ENCODE results near the gene OTX2. TPM values are rescaled to one million over a fixed set of nuclear protein-coding genes. Genes with fewer than 3 reads are reported as not detected.

OTX2 gene
- total RNA-seq, 2 donors from 2014 or later: not detected

- H3K36me3 Mint-ChIP-seq (ENCODE audit: low read depth): peaks cover 2% of the 10 kb centered on the region
- H3K4me3 Mint-ChIP-seq: no peak overlapping the region
- H3K27me3 Mint-ChIP-seq: peaks cover 68% of the 10 kb centered on the region
- no peak overlapping the region for H3K27ac Mint-ChIP-seq
- DNase-seq (no peak), ATAC-seq (no peak)
- H3K4me1 Mint-ChIP-seq: no peaks in the 10 kb centered on the region
- H3K9me3 ChIP-seq (ENCODE audit: control insufficient read depth, low read length, poor library complexity, severe bottlenecking): no peaks in the 10 kb centered on the region
Measured at GRCh38 chr14:56817396-56817921, 7.2 kb upstream of the OTX2 start.

- H3K27ac Mint-ChIP-seq: no peak overlapping the region
- DNase-seq: no peak
- no peak overlapping the region for H3K4me3 Mint-ChIP-seq
- H3K9me3 ChIP-seq (ENCODE audit: control insufficient read depth, low read length, poor library complexity, severe bottlenecking): no peaks in the 10 kb centered on the region
- peaks cover 2% of the 10 kb centered on the region for H3K36me3 Mint-ChIP-seq (ENCODE audit: low read depth)
- H3K4me1 Mint-ChIP-seq: no peaks in the 10 kb centered on the region
- ATAC-seq: no peak
- peaks cover 65% of the 10 kb centered on the region for H3K27me3 Mint-ChIP-seq
Measured at GRCh38 chr14:56816574-56817391, 6.5 kb upstream of the OTX2 start.

GRCh38 chr14:56815745-56816144 is 5.5 kb upstream of the OTX2 start:
- peaks cover 67% of the 10 kb centered on the region for H3K27me3 Mint-ChIP-seq
- no peak overlapping the region for H3K4me3 Mint-ChIP-seq
- H3K9me3 ChIP-seq (ENCODE audit: control insufficient read depth, low read length, poor library complexity, severe bottlenecking): no peaks in the 10 kb centered on the region
- H3K4me1 Mint-ChIP-seq: peaks cover 2% of the 10 kb centered on the region
- no peak overlapping the region for H3K27ac Mint-ChIP-seq
- DNase-seq (no peak), ATAC-seq (no peak)
- peaks cover 2% of the 10 kb centered on the region for H3K36me3 Mint-ChIP-seq (ENCODE audit: low read depth)

- no peaks in the 10 kb centered on the region for H3K9me3 ChIP-seq (ENCODE audit: control insufficient read depth, low read length, poor library complexity, severe bottlenecking)
- Mint-ChIP-seq H3K27ac (no peak overlapping the region), H3K27me3 (peaks cover 68% of the 10 kb centered on the region), H3K36me3 (ENCODE audit: low read depth) (peaks cover 2% of the 10 kb centered on the region), H3K4me3 (no peak overlapping the region), H3K4me1 (peaks cover 2% of the 10 kb centered on the region)
- DNase-seq: no peak
- ATAC-seq: no peak
Measured at GRCh38 chr14:56814969-56815700, 4.9 kb upstream of the OTX2 start.

- Mint-ChIP-seq H3K4me3 (no peak overlapping the region), H3K27ac (no peak overlapping the region), H3K36me3 (ENCODE audit: low read depth) (peaks cover 2% of the 10 kb centered on the region), H3K4me1 (peaks cover 6% of the 10 kb centered on the region), H3K27me3 (peaks cover 73% of the 10 kb centered on the region)
- ATAC-seq (no peak), DNase-seq (no peak)
- no peaks in the 10 kb centered on the region for H3K9me3 ChIP-seq (ENCODE audit: control insufficient read depth, low read length, poor library complexity, severe bottlenecking)
Measured at GRCh38 chr14:56814519-56814959, 4.3 kb upstream of the OTX2 start.

GRCh38 chr14:56813143-56813551 is 2.9 kb upstream of the OTX2 start:
- Mint-ChIP-seq H3K27ac (no peak overlapping the region), H3K4me3 (no peak overlapping the region), H3K4me1 (peaks cover 8% of the 10 kb centered on the region), H3K36me3 (ENCODE audit: low read depth) (peaks cover 2% of the 10 kb centered on the region), H3K27me3 (peaks cover 70% of the 10 kb centered on the region)
- no peaks in the 10 kb centered on the region for H3K9me3 ChIP-seq (ENCODE audit: control insufficient read depth, low read length, poor library complexity, severe bottlenecking)
- no peak for ATAC-seq
- DNase-seq: no peak

- no peak for ATAC-seq
- no peak overlapping the region for H3K27ac Mint-ChIP-seq
- H3K4me1 Mint-ChIP-seq: peaks cover 10% of the 10 kb centered on the region
- no peaks in the 10 kb centered on the region for H3K9me3 ChIP-seq (ENCODE audit: control insufficient read depth, low read length, poor library complexity, severe bottlenecking)
- no peak overlapping the region for H3K4me3 Mint-ChIP-seq
- H3K36me3 Mint-ChIP-seq (ENCODE audit: low read depth): peaks cover 5% of the 10 kb centered on the region
- H3K27me3 Mint-ChIP-seq: peaks cover 68% of the 10 kb centered on the region
- DNase-seq: no peak
Measured at GRCh38 chr14:56812364-56813141, 2.3 kb upstream of the OTX2 start.

- ATAC-seq (no peak), DNase-seq (no peak)
- H3K4me1 Mint-ChIP-seq: peaks cover 10% of the 10 kb centered on the region
- H3K27ac Mint-ChIP-seq: no peak overlapping the region
- no peak overlapping the region for H3K4me3 Mint-ChIP-seq
- H3K27me3 Mint-ChIP-seq: peaks cover 72% of the 10 kb centered on the region
- H3K36me3 Mint-ChIP-seq (ENCODE audit: low read depth): peaks cover 5% of the 10 kb centered on the region
- no peaks in the 10 kb centered on the region for H3K9me3 ChIP-seq (ENCODE audit: control insufficient read depth, low read length, poor library complexity, severe bottlenecking)
Measured at GRCh38 chr14:56811593-56812363, 1.5 kb upstream of the OTX2 start.

- peak overlapping the region; percentile 4 for H3K27ac Mint-ChIP-seq
Measured at GRCh38 chr14:56810836-56811592, 735 bp upstream of the OTX2 start.

GRCh38 chr14:56809270-56810146 is 771 bp downstream of the OTX2 start:
- DNase-seq (no peak), ATAC-seq (no peak)
- no peaks in the 10 kb centered on the region for H3K9me3 ChIP-seq (ENCODE audit: control insufficient read depth, low read length, poor library complexity, severe bottlenecking)
- Mint-ChIP-seq H3K27ac (no peak overlapping the region), H3K4me1 (peaks cover 10% of the 10 kb centered on the region), H3K4me3 (peak overlapping the region; percentile 13), H3K27me3 (peaks cover 80% of the 10 kb centered on the region), H3K36me3 (ENCODE audit: low read depth) (peaks cover 5% of the 10 kb centered on the region)

More at GRCh38 chr14:56810836-56811592, 735 bp upstream of the OTX2 start:
- Mint-ChIP-seq H3K36me3 (ENCODE audit: low read depth) (peaks cover 5% of the 10 kb centered on the region), H3K27me3 (peaks cover 79% of the 10 kb centered on the region), H3K4me3 (peak overlapping the region; percentile 5), H3K4me1 (peaks cover 10% of the 10 kb centered on the region)
- ATAC-seq (no peak), DNase-seq (no peak)
- no peaks in the 10 kb centered on the region for H3K9me3 ChIP-seq (ENCODE audit: control insufficient read depth, low read length, poor library complexity, severe bottlenecking)
